ENCODE results near the gene TGM5.
A peak's percentile ranks its signal among the peaks of the same experiment; 100 is the strongest.
"Not testable (repeated sequence)": the region's sequence is repeated elsewhere in the genome, so short reads cannot be mapped to it uniquely, and the experiment has no call there.

The TGM5 gene

GRCh38 chr15:43244092-43244491 lies 22.6 kb downstream of the TGM5 start:
- DNase-seq, result no peak

GRCh38 chr15:43243020-43243645 lies 23.6 kb downstream of the TGM5 start:
- DNase-seq, result no peak

GRCh38 chr15:43242616-43243015 lies 24.1 kb downstream of the TGM5 start:
- no peak for DNase-seq

GRCh38 chr15:43241100-43241499 lies 25.6 kb downstream of the TGM5 start:
- DNase-seq, result no peak

DNA sequence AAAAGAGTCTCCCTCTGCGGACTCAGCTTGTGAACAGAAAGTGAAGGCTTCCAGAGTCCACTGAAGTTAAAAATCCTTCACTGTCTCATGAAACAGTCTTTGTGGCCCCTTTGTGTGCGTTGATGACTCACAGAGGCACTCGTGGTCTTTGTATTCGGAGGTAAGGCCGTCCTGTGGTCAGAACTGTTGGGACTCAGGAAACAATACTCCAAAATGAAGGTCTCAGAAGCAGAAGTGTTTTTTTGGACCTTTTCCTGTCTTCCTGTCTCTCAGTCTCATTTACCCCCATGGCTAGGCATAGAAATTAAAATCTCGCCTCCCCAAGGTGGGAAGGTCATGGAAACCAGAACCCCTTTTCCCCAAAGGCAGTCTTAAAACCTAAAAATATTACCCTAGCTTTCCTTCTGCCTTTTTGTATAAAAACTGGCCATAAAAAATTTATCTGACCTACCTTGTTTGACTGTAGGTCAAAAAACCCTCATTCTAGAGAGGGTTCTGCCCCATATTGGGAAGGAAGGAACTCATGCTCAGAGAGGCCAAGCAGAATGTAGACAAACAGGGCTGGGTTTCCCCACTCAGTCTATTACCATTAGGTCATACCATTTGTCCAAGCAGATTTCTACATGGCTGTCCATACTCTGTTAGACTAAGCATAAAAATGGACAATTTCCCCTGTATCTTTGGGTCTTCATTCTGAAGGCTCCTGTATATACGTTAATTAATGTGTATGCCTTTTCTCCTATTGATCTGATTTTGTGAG lies 26.8 kb downstream of the TGM5 start:
- no peak for DNase-seq

DNA sequence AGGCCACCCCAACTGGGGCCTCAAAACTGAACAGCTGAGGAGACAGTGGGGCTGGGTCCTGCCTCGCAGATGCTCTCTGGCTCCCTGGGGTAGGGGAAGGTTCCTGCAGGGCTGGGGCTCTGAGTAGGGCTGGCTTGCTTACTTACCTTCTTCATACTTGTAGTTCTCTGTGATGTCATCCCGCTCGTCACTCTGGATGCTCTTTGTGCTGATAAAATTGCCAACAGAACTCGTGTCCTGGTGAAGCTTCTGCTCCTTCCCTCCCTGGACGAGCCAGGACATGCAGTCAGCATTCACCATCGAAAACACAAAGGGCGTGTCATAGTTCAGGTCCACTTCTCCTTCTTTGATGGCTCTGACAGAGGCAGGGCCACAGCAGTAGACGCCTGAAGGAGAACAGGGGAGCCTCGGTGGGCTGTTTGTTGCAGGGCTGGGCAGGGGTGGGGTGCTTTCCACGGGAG lies 28.0 kb downstream of the TGM5 start:
- DNase-seq, result no peak

DNA sequence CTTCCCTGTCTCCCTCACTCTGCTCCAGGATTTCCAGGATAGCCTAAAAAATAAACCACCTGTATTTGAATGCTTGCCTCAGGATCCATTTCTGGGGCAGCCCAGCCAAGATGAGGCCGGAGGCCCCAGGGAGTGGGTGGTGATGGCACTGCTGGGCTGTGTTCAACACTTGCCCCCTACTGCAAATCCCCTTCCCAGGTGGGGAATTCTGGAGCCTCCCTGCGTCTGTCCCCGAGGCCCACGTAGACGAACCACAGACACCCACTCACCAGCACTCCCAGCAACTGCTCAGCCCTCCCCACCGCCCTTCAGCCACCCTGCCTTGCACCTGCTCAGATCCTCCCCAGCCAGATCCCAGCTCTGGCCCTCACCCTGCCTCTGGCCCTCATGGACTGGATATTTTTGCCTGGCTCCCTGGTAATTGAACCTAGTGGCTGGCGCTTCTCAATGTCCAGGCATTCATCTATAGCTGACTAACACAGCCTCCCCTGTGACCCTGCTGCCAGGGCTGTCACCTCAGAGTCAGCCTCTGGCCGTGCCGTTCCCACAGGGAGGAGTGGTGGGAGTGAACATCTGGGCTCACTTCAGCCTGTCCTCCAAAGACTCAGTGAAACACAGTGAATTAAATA lies 28.8 kb downstream of the TGM5 start:
- DNase-seq, result no peak

- DNase-seq, result no peak
Observed at GRCh38 chr15:43235536-43235935, 31.2 kb downstream of the TGM5 start.

GRCh38 chr15:43232289-43232874 lies 34.3 kb downstream of the TGM5 start:
- no peak for DNase-seq

- DNase-seq, result no peak
Observed at GRCh38 chr15:43230640-43231115, 36.0 kb downstream of the TGM5 start.

- DNase-seq, result no peak
Observed at GRCh38 chr15:43229977-43230376, 36.8 kb downstream of the TGM5 start.

- no peak for DNase-seq
Observed at GRCh38 chr15:43226436-43227305, 40.1 kb downstream of the TGM5 start.

DNA sequence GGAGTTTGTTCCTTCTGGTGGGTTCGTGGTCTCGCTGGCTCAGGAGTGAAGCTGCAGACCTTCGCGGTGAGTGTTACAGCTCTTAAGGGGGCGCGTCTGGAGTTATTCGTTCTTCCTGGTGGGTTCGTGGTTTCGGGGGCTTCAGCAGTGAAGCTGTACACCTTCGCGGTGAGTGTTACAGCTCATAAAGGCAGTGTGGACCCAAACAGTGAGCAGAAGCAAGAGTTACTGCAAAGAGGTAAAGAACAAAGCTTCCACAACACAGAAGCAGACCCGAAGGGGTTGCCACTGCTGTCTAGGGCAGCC lies 40.8 kb downstream of the TGM5 start:
- not testable (repeated sequence) for DNase-seq

DNA sequence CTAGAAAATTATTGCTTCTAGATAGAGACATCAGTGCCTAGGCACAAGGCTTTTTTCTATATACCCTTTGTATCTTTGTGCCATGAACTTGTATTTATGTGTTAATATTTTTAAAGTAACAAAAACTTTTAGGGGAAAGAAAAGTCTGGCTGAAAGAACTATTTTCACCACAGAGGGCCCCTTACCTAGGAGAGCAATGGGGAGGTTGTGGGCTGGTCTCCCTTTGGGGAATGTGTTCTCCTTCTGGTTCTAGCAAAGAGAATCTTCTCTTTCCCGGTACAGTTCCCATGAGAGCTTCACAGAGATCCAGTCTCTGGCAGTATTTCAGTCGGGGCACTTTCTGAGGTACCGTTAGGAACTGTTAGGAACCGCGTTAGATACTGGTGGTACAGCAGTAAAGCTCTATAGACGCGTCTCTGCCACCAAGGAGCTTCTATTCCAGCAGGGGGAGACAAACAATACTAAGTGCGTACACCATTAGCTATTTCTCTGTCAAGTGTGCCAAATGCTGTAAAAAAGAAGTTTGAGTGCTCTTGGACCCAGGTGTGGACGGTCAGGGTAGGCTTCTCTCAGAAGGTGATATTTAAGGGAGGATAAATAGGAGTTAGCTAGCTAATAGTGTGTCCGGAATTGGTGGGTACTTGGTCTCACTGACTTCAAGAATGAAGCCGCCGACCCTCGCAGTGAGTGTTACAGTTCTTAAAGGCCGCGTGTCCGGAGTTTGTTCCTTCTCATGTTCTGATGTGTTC lies 41.4 kb downstream of the TGM5 start:
- peak; percentile 9 for DNase-seq

DNA sequence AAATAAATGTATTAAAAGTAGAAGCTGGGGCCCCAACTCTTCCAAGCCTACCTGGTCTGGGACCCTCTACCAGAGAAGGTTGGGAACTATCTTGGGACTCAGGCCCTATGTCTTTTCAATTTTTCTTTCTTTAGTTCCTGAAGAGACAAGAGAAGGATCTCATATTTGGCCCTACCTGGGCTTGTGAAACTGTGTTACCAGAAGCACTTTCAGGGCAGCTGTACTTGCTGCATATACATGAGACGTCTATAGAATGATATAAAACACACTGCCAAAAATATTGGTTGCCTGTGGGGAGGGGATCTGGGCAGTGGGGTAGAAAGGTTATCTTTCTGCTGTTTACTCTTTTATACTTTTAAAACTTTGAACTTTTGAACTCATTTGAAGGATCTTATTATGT lies 45.3 kb downstream of the TGM5 start:
- no peak for DNase-seq

- no peak for DNase-seq
Observed at GRCh38 chr15:43220991-43221403, 45.7 kb downstream of the TGM5 start, which contains the start of gene EPB42. Gene EPB42, minus strand, starts transcription at chr15:43221018. Its CDS starts 193 bp downstream, at chr15:43220825.

- DNase-seq, result no peak
Observed at GRCh38 chr15:43219929-43220928, 46.5 kb downstream of the TGM5 start.

GRCh38 chr15:43218908-43219706 lies 47.6 kb downstream of the TGM5 start:
- no peak for DNase-seq

GRCh38 chr15:43215961-43216360 lies 50.8 kb downstream of the TGM5 start:
- no peak for DNase-seq

Data from NCI-H2107 (cell line).